Lung (tissue), 12 donors: ENCODE data around the gene CYBC1. TPM values are rescaled to one million over a fixed set of nuclear protein-coding genes. Genes with fewer than 3 reads are reported as not detected.
A peak's percentile ranks its signal among the peaks of the same experiment; 100 is the strongest.

Experiments
- ATAC-seq: fragments of 200-7000 bp; cut with Tn5 transposase; one replicate; pipeline ENCODE4 v1.9.1; 2020; ENCODE audit warnings: moderate number of reproducible peaks; ENCODE audit not compliant: insufficient read depth, low FRiP score
- DNase-seq, 3 donors: peaks; one replicate each; pipeline ENCODE4 v3.0.0-alpha.2; 2013 to 2017
- H3K27ac ChIP-seq, 2 donors: one replicate each; pipeline ENCODE4 v1.5.1; 2013; ENCODE audit warnings: mild to moderate bottlenecking in 2 of 2, moderate library complexity in 2 of 2, control low read depth in 1 of 2, inconsistent platforms in 1 of 2, low read depth in 1 of 2, low read length in 1 of 2
- H3K27me3 ChIP-seq, 3 donors: one replicate each; pipeline ENCODE4 v1.5.1; 2013; ENCODE audit warnings: low read length in 2 of 3; ENCODE audit not compliant: control insufficient read depth in 3 of 3, insufficient read depth in 3 of 3
- H3K36me3 ChIP-seq, 4 donors: one replicate each; pipeline ENCODE4 v1.5.1; 2013; ENCODE audit warnings: low read length in 4 of 4, mild to moderate bottlenecking in 1 of 4, moderate library complexity in 1 of 4; ENCODE audit not compliant: control insufficient read depth in 4 of 4, insufficient read depth in 4 of 4
- H3K4me1 ChIP-seq, 5 donors: one replicate each; pipeline ENCODE4 v1.5.1; 2013; ENCODE audit warnings: low read length in 5 of 5, mild to moderate bottlenecking in 2 of 5, moderate library complexity in 1 of 5; ENCODE audit not compliant: control insufficient read depth in 5 of 5, insufficient read depth in 5 of 5
- H3K4me3 ChIP-seq: one replicate; pipeline ENCODE4 v1.5.1; 2013; ENCODE audit warnings: mild to moderate bottlenecking, control low read depth, moderate library complexity
- H3K9ac ChIP-seq, 2 donors: one replicate each; pipeline ENCODE4 v1.5.1; 2013; ENCODE audit warnings: low read length in 2 of 2, control low read depth in 1 of 2; ENCODE audit not compliant: insufficient read depth in 1 of 2
- H3K9me3 ChIP-seq, 4 donors: one replicate each; pipeline ENCODE4 v1.5.1; 2013; ENCODE audit warnings: low read length in 3 of 4, mild to moderate bottlenecking in 1 of 4, moderate library complexity in 1 of 4; ENCODE audit not compliant: control insufficient read depth in 4 of 4, insufficient read depth in 3 of 4
- WGBS, 2 donors: extraction: QIAGEN DNeasy Blood & Tissue Kit; methylation state at CpG; one replicate each; pipeline ENCODE4 v1.1.7; 2013; 5-methylcytosine and 5-hydroxymethylcytosine counted together
- polyA plus RNA-seq, 2 donors: library from polyadenylated mRNA; stranded (reverse); fragments of 200-250 nt; gene quantifications; one replicate each; pipeline ENCODE4 v1.2.1, GENCODE V29; 2013
- total RNA-seq, 2 donors: library from RNA; depleted of rRNA in 1 of 2; stranded (reverse); fragments of >200 nt in 1 of 2; gene quantifications; one replicate each; pipeline ENCODE4 v1.2.1, GENCODE V29; 2014 to 2021
- TF ChIP-seq, protein P1 (sequence below): IDR thresholded peaks from 2 replicates; pipeline ENCODE4 v1.5.1; 2012; ENCODE audit warnings: mild to moderate bottlenecking; ENCODE audit errors: control extremely low read depth, extremely low read depth
- donor health status: control.
- donor health status: control.
- donor health status: Bipolar disorder and iron deficiency.
- donor health status: healthy.
- donor health status: DM: yes; HTN: yes; CAD: no.

Gene CYBC1
- total and polyA plus RNA-seq, 4 donors = 37.4 to 144 (median 92.0) TPM

DNA sequence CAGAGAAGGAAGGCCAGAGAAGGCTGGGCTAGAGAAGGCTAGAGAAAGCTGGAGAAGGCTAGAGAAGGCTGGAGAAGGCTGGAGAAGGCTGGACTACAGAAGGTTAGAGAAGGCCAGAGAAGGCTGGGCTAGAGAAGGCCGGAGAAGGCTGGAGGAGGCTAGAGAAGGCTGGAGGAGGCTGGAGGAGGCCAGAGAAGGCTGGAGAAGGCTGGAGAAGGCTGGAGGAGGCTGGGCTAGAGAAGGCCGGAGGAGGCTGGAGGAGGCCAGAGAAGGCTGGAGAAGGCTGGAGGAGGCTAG is 25.7 kb downstream of the CYBC1 start:
- no peak for ATAC-seq
- TF ChIP-seq, protein P1, sequence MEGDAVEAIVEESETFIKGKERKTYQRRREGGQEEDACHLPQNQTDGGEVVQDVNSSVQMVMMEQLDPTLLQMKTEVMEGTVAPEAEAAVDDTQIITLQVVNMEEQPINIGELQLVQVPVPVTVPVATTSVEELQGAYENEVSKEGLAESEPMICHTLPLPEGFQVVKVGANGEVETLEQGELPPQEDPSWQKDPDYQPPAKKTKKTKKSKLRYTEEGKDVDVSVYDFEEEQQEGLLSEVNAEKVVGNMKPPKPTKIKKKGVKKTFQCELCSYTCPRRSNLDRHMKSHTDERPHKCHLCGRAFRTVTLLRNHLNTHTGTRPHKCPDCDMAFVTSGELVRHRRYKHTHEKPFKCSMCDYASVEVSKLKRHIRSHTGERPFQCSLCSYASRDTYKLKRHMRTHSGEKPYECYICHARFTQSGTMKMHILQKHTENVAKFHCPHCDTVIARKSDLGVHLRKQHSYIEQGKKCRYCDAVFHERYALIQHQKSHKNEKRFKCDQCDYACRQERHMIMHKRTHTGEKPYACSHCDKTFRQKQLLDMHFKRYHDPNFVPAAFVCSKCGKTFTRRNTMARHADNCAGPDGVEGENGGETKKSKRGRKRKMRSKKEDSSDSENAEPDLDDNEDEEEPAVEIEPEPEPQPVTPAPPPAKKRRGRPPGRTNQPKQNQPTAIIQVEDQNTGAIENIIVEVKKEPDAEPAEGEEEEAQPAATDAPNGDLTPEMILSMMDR = no peak
- H3K4me1 ChIP-seq = peaks cover 0 to 3% (median 0%) of the 10 kb centered on the region in 5 donors
- H3K27me3 ChIP-seq = no peaks in the 10 kb centered on the region
- WGBS, 2 donors = 97 to 100% methylated on average over 2 of the region's 2 CpGs
- H3K9me3 ChIP-seq = peaks cover 0 to 3% (median 0%) of the 10 kb centered on the region in 4 donors
- H3K27ac ChIP-seq = no peak overlapping the region
- H3K36me3 ChIP-seq = peaks cover 0 to 14% (median 3%) of the 10 kb centered on the region in 4 donors
- no peak overlapping the region for H3K9ac ChIP-seq
- H3K4me3 ChIP-seq = no peak overlapping the region
- no peak for DNase-seq

DNA sequence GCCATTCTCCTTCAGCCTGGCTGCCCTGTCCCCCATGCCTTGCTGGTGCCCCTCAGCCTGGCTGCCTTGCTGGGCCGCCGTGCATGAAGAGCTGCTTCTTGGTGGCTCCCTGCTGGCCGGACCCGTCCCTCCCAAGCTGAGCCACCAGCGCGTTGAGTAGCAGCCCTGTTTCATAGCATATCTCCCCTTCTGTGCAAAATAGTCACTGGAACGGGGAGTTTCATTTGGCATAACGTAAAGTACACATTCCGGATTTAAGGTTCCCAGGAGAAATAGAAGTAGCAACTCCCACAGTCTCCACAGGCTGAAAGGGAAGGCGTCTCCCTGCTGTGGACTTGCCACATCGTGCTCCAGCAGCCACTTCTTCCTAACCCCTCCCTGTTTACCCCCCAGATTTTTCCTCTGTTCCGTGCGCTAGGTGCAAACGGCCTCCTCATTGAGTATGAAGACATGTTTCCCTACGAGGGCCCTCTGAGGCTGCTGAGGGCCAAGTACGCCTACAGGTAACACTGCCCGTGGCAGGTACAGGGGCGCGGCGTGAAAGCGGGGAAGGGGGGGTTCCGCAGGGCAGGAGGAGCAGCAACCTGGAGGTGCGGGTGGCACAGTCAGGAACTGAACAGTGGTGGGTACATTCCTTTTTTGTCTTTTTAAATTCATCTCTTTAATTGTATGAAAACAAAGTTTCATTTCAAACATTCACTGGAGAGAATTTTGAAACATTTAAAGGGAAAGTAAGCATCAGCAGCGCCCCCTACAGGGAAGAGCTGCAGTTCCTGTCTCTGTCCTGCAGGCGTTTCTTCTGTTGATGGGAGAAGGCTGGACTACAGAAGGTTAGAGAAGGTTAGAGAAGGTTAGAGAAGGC is 26.3 kb downstream of the CYBC1 start:
- no peak for ATAC-seq
- Histone ChIP-seq H3K9me3 (peaks cover 0 to 3% (median 0%) of the 10 kb centered on the region in 4 donors), H3K9ac (no peak overlapping the region), H3K4me3 (no peak overlapping the region), H3K4me1 (peaks cover 0 to 5% (median 0%) of the 10 kb centered on the region in 5 donors), H3K27me3 (no peaks in the 10 kb centered on the region), H3K36me3 (peaks cover 0 to 14% (median 3%) of the 10 kb centered on the region in 4 donors), H3K27ac (no peak overlapping the region)
- TF ChIP-seq, protein P1 = no peak
- 85 to 87% methylated on average over 25 of the region's 25 CpGs for WGBS, 2 donors
- DNase-seq = peak in 2 of 3 donors; percentile 30 to 38

DNA sequence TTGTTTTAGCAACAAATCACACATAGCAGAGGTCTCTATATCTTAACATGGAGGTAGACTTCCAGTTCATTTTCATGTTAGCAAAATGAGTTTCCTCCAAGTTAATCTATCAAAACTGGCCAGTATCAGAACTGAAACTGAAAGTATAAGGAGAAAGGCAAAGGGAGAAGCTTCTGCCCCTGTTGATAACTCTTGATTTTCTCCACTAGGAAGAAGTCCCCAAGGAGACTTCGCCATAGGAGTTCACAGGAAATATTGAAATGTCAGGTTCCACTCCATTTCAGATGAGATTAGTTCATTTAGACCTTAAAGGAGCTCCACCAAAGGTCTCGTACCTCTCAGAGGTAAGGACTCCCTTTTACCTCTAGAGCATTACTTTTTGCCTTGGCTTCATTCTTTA is 31.0 kb downstream of the CYBC1 start:
- Histone ChIP-seq H3K4me3 (no peak overlapping the region), H3K9me3 (peaks cover 0 to 3% (median 0%) of the 10 kb centered on the region in 4 donors), H3K9ac (no peak overlapping the region), H3K27me3 (no peaks in the 10 kb centered on the region), H3K36me3 (peaks cover 0 to 14% (median 3%) of the 10 kb centered on the region in 4 donors), H3K4me1 (peaks cover 0 to 16% (median 4%) of the 10 kb centered on the region in 5 donors), H3K27ac (peak overlapping the region in 1 of 2 donors; percentile 62)
- DNase-seq (no peak), ATAC-seq (no peak)
- 45 to 53% methylated on average over 2 of the region's 2 CpGs for WGBS, 2 donors
- TF ChIP-seq, protein P1 = no peak
